ENCODE measurements around the gene MTFR1L. TPM values are rescaled to one million over a fixed set of nuclear protein-coding genes. Genes with fewer than 3 reads are reported as not detected.

The MTFR1L gene
- total RNA-seq, 1 donor from 2014 or later = 46.3 TPM

DNA sequence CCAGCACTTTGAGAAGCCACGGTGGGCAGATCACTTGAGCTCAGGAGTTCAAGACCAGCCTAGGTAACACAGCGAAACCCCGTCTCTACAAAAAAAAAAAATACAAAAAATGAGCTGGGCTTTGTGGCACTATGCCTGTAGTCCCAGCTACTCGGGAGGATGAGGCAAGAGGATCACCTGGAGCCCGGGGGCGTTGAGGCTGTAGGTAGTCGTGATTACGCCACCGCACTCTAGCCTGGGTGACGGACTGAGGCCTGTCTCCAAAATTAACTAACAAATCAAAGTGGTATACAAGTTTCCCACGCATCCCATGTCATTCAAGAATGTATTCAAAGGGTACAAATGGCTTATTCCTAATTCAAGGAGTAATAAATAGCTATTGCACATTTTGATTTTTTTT is 37.1 kb downstream of the MTFR1L start:
- DNase-seq (ENCODE audit: low read depth) = no peak
- H3K27me3 ChIP-seq (ENCODE audit: control insufficient read depth, insufficient read depth, low read length) = no peaks in the 10 kb centered on the region
- TF ChIP-seq, protein P1, sequence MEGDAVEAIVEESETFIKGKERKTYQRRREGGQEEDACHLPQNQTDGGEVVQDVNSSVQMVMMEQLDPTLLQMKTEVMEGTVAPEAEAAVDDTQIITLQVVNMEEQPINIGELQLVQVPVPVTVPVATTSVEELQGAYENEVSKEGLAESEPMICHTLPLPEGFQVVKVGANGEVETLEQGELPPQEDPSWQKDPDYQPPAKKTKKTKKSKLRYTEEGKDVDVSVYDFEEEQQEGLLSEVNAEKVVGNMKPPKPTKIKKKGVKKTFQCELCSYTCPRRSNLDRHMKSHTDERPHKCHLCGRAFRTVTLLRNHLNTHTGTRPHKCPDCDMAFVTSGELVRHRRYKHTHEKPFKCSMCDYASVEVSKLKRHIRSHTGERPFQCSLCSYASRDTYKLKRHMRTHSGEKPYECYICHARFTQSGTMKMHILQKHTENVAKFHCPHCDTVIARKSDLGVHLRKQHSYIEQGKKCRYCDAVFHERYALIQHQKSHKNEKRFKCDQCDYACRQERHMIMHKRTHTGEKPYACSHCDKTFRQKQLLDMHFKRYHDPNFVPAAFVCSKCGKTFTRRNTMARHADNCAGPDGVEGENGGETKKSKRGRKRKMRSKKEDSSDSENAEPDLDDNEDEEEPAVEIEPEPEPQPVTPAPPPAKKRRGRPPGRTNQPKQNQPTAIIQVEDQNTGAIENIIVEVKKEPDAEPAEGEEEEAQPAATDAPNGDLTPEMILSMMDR (IDR thresholded peaks at IDR 0.05; ENCODE audit: insufficient read depth, low read length, poor library complexity, severe bottlenecking) = no peak
- H3K4me3 ChIP-seq (ENCODE audit: low read depth, low read length) = no peak overlapping the region
- H3K36me3 ChIP-seq (ENCODE audit: control insufficient read depth, insufficient read depth, low read length) = no peaks in the 10 kb centered on the region

DNA sequence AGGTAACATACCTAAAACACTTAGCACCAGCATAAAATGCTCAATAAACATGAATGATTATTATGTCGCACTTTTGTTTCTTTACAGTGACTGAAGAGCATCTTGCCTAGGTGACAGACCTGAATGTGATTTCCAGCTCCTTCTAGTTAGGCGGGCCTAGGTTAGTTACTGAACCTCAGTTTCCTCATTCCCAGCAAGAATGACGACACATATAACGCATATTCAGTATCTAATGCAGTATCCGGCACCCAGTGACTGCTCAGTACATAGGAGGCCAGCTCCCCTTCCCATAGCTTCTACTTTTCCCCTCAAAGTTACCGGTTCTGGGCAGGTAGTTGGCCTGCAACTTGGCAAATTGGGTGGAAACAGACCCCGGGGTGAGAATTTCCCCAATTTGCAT is 38.7 kb downstream of the MTFR1L start:
- Histone ChIP-seq H3K27me3 (ENCODE audit: control insufficient read depth, insufficient read depth, low read length) (no peaks in the 10 kb centered on the region), H3K36me3 (ENCODE audit: control insufficient read depth, insufficient read depth, low read length) (no peaks in the 10 kb centered on the region), H3K4me3 (ENCODE audit: low read depth, low read length) (peak overlapping the region; percentile 66)
- no peak for DNase-seq (ENCODE audit: low read depth)
- TF ChIP-seq, protein P1 (IDR thresholded peaks at IDR 0.05; ENCODE audit: insufficient read depth, low read length, poor library complexity, severe bottlenecking) = no peak

DNA sequence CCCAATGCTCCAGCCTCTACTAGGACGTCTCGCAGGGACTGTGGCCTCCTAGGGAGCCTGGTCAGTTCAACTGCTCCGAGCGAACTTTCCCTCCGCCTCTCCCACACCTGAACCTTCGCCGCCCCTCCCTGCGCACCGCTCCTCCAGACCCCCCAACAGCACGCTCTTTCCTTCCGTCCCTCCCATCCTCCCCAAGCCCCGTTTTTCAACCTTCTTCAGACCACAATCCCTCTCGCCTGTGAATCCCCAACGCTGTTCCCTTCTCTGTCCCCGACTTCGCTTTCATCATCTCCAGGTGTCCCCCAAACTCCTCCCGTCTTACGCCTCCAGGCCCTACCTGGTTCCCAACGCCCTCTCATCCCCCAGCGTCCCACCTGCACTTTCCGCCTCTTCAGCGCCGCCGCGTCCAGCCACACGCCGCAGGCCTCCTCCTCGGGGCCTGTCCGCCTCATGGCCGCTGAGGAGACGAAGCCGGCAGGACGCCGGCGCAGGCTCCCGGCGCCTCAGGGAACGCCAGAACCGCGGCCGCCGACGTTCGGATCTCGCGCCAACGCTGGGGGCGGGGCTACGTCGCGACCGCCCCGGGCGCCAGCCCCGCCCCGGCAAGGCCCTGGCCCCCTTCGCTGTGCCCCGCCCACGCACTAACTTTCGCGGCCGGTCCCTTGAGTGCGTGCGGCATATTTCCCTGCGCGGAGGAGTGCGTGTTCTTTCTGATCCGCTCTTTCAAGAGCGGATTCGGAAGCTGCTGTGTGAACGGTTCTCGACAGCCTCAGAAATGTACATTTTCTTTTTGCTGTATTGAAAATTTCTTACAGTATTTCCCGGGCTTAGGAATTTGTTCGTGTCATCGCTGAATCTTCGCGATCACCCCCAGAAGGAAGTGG is 39.4 kb downstream of the MTFR1L start, which contains the start of gene AUNIP:
Gene AUNIP (minus strand): TSS at position 552 of the 884 bp plus-strand sequence. CDS start 100 bp downstream, at position 452.
- no peak for DNase-seq (ENCODE audit: low read depth)
- Histone ChIP-seq H3K27me3 (ENCODE audit: control insufficient read depth, insufficient read depth, low read length) (no peaks in the 10 kb centered on the region), H3K4me3 (ENCODE audit: low read depth, low read length) (peak within 1 kb of the TSS; percentile 66), H3K36me3 (ENCODE audit: control insufficient read depth, insufficient read depth, low read length) (no peaks in the 10 kb centered on the region)
- TF ChIP-seq, protein P1 (IDR thresholded peaks at IDR 0.05; ENCODE audit: insufficient read depth, low read length, poor library complexity, severe bottlenecking) = no peak

DNA sequence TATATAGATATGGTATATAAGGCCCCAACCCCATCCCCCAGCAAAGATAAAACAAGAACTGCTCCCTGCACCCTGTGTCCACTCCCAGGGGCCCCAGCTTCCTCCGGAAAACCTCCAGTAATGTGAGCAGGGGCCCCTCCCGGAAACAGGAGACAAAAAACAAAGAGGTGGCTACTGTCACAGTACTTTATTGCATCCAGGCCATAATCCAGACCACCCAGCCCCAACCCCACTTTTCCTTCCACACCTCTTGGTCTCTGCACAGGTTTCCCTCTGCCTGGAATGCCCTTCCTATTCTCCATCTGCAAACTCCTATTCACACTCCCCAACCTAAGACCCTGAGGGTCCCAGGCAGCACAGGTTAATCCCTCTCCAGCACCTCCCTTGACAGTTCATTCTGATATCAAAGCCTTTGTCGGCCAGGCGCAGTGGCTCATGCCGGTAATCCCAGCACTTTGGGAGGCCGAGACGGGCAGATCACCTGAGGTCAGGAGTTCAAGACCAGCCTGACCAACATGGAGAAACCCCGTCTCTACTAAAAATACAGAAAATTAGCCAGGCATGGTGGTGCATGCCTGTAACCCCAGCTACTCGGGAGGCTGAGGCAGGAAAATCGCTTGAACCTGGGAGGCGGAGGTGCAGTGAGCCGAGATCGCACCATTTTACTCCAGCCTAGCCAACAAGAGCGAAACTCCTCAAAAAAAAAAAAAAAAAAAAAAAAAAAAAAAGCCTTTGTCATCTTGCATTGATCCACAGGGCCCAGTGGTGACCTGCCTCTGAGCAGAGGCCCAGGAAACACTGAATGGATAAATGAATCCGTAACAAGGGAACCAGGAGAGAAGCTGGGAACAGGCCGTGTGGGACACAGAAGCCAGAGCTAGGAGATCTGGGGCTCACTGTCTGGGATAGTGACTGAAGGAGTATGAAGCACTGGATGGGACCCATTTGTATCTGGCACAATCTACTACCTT is 41.8 kb downstream of the MTFR1L start:
- Histone ChIP-seq H3K27me3 (ENCODE audit: control insufficient read depth, insufficient read depth, low read length) (no peaks in the 10 kb centered on the region), H3K36me3 (ENCODE audit: control insufficient read depth, insufficient read depth, low read length) (no peaks in the 10 kb centered on the region), H3K4me3 (ENCODE audit: low read depth, low read length) (no peak overlapping the region)
- TF ChIP-seq, protein P1 (IDR thresholded peaks at IDR 0.05; ENCODE audit: insufficient read depth, low read length, poor library complexity, severe bottlenecking) = no peak
- DNase-seq (ENCODE audit: low read depth) = no peak

DNA sequence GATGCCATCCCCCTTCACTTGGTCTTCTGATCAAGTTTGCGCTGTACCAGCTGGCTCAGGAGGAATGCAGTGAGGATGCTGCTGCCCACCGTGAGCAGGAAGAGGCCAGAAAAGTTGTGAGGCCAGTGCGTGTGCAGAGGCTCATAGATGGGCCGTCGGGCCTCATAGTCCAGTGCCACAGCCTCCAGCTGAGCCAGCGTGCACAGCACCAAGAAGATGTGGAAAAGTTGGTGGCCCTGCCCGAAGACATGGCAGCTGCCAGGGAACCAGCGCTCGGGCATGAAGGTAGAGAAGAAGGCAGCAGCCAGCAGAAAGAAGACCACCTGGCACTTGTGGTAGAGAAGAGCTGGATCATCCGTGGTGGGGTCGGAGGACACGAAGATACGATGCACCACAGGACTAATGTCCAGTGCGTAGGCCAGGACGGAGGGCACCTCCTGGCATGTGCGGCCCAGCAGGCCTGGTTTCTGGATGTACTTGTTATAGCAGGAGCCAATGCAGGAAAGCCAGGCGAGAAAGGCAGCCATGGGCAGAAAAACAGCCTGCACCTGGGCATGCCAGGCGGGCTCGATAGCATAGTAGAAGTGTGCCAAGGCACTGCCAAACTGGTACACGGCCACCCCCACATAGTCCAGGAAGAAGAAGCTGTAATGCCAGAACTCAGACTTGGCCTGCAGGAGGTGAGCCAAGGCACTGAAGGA is 43.2 kb downstream of the MTFR1L start:
- DNase-seq (ENCODE audit: low read depth) = no peak
- H3K36me3 ChIP-seq (ENCODE audit: control insufficient read depth, insufficient read depth, low read length) = no peaks in the 10 kb centered on the region
- H3K27me3 ChIP-seq (ENCODE audit: control insufficient read depth, insufficient read depth, low read length) = no peaks in the 10 kb centered on the region
- H3K4me3 ChIP-seq (ENCODE audit: low read depth, low read length) = no peak overlapping the region
- TF ChIP-seq, protein P1 (IDR thresholded peaks at IDR 0.05; ENCODE audit: insufficient read depth, low read length, poor library complexity, severe bottlenecking) = no peak

All from kidney epithelial cell (primary cell).